Measurements from ENCODE around the gene FOXP1. TPM values are rescaled to one million over a fixed set of nuclear protein-coding genes. Genes with fewer than 3 reads are reported as not detected.

FOXP1 gene
- total RNA-seq, 1 donor from 2014 or later, result 113 TPM

DNA sequence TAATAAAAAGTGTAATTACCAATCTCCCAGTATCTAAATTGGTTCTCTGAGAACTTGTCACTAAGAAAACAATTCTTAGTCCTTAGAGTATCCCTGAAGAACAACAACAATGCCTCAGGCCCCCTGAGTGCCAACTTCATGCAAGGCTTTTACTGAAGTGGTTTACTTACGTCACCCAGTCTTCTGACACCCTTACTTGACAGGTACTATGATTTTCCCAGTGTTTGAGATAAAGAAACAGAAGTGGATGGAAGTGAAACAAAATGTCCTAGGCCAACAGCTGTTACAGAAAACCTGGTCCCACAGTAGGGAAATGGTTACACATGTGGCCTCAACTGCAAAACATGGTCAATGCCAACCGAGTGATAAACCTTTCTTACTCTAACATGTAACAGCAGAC is 331.1 kb downstream of the FOXP1 start:
- no peak for DNase-seq (ENCODE audit: extremely low spot score, unreplicated experiment)
- H3K4me1 Mint-ChIP-seq (ENCODE audit: unreplicated experiment), result peaks cover 22% of the 10 kb centered on the region
- TF ChIP-seq, protein P1, sequence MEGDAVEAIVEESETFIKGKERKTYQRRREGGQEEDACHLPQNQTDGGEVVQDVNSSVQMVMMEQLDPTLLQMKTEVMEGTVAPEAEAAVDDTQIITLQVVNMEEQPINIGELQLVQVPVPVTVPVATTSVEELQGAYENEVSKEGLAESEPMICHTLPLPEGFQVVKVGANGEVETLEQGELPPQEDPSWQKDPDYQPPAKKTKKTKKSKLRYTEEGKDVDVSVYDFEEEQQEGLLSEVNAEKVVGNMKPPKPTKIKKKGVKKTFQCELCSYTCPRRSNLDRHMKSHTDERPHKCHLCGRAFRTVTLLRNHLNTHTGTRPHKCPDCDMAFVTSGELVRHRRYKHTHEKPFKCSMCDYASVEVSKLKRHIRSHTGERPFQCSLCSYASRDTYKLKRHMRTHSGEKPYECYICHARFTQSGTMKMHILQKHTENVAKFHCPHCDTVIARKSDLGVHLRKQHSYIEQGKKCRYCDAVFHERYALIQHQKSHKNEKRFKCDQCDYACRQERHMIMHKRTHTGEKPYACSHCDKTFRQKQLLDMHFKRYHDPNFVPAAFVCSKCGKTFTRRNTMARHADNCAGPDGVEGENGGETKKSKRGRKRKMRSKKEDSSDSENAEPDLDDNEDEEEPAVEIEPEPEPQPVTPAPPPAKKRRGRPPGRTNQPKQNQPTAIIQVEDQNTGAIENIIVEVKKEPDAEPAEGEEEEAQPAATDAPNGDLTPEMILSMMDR (conservative IDR thresholded peaks at IDR 0.05), result no peak
- no peak overlapping the region for H3K4me3 Mint-ChIP-seq
- peaks cover 13% of the 10 kb centered on the region for H3K9me3 Mint-ChIP-seq
- H3K27me3 Mint-ChIP-seq, result no peaks in the 10 kb centered on the region
- peaks cover 4% of the 10 kb centered on the region for H3K36me3 Mint-ChIP-seq
- no peak overlapping the region for H3K27ac Mint-ChIP-seq

DNA sequence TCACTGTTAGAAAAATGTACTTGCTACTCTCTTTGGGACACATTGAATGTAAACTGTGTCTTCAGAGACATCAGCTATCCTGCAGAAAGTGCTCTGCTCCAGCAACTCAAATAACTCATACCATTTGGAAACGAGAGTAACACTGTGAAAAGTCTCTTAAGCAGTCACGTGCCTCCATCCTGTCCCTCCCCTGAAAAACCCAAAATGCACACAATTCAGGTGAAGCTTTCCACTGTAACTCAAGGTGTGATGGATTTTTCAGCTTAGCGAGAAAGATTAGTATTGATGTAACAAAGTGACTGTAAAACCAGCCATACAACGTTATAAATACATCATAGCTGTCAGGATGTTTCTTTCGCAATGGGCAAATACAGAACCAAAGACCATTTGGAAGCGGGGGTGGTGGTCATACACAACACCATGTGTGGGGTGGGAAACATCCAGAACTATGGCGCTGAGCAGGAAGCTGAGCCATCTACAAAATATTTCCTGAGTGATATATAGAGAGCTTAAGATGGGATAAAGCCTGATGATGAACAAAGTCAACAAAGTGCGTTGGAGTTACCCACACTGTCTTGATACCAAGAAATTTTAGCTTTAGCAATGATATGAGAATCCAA is 332.3 kb downstream of the FOXP1 start:
- H3K4me1 Mint-ChIP-seq (ENCODE audit: unreplicated experiment), result peaks cover 34% of the 10 kb centered on the region
- peaks cover 4% of the 10 kb centered on the region for H3K36me3 Mint-ChIP-seq
- DNase-seq (ENCODE audit: extremely low spot score, unreplicated experiment), result no peak
- H3K9me3 Mint-ChIP-seq, result peaks cover 13% of the 10 kb centered on the region
- peak overlapping the region; percentile 29 for H3K4me3 Mint-ChIP-seq
- TF ChIP-seq, protein P1 (conservative IDR thresholded peaks at IDR 0.05), result no peak
- H3K27ac Mint-ChIP-seq, result peak overlapping the region; percentile 48
- H3K27me3 Mint-ChIP-seq, result no peaks in the 10 kb centered on the region

DNA sequence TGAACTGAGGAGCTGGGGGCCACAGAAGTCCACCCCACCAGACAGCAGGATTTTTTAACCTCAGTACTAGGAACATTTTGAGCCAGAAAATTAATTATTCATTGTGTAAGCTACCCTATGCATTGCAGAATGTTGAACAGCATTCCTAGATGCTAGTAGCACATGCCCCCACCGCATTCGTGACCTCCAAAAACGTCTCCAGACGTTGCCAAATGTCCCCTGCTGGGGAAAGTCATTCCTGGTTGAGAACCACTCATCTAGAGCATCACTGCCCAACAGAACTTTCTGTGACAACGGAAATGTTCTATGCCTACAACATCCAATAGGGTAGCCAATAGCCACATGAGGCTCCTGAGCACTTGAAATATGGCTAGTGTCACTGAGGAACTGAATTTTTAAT is 333.5 kb downstream of the FOXP1 start:
- H3K4me1 Mint-ChIP-seq (ENCODE audit: unreplicated experiment), result peaks cover 42% of the 10 kb centered on the region
- no peak overlapping the region for H3K4me3 Mint-ChIP-seq
- peaks cover 13% of the 10 kb centered on the region for H3K9me3 Mint-ChIP-seq
- H3K27me3 Mint-ChIP-seq, result no peaks in the 10 kb centered on the region
- peaks cover 4% of the 10 kb centered on the region for H3K36me3 Mint-ChIP-seq
- DNase-seq (ENCODE audit: extremely low spot score, unreplicated experiment), result no peak
- no peak overlapping the region for H3K27ac Mint-ChIP-seq
- TF ChIP-seq, protein P1 (conservative IDR thresholded peaks at IDR 0.05), result no peak

DNA sequence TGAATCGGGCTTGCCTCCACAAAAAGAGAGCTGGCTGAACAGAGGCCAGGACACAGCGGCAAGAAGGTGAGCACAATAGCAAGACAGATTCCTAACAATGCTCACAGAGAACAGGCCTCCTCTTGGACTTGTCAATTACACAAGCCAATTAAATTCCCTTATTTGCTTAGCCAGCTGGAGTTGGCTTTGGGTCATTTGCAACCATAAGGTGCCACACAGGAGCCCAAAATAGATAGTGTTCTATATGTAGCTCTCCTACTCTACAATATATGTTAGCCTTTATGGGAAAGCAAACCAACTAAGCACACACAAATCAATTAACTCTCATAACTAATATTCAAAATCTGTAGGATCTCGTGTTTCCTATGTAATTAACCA is 335.6 kb downstream of the FOXP1 start:
- H3K4me3 Mint-ChIP-seq, result peak overlapping the region; percentile 44
- H3K36me3 Mint-ChIP-seq, result no peaks in the 10 kb centered on the region
- H3K9me3 Mint-ChIP-seq, result peaks cover 13% of the 10 kb centered on the region
- H3K4me1 Mint-ChIP-seq (ENCODE audit: unreplicated experiment), result peaks cover 54% of the 10 kb centered on the region
- TF ChIP-seq, protein P1 (conservative IDR thresholded peaks at IDR 0.05), result no peak
- H3K27me3 Mint-ChIP-seq, result no peaks in the 10 kb centered on the region
- DNase-seq (ENCODE audit: extremely low spot score, unreplicated experiment), result no peak
- H3K27ac Mint-ChIP-seq, result peak overlapping the region; percentile 73

DNA sequence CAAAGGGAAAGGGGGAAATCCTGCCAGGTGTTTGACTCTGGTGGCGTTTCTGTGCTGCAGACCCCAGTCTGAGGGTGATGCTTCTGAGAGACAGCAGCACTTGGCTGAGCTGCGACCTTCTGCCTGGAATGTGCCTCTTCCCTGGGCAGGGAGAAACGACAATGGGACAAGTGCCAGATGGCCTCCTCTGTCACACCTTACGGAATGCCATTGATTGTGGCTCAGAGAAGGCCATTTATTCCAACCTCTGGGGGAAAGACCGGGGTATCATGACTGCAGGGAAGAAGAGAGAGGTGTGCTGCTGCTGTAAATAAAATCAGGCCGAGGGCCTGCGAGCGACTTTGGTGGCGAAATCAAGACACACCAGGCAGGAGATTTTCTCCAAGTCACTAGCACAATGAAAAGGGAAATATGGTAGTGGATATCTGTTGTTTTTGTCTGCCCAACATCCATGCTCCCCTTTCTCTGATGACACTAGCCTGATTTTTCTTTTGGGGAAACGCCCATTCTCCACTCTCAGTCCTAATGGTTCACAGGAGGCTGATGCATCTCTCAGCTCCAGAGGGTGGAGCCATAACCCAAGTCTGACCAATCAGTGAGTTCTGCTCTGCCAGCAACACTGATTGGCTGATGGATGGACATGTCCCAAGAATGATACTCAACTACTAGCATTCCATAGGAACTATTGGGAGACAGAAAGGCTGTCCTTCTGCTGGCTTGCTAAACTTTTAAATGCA is 336.1 kb downstream of the FOXP1 start:
- peak overlapping the region; percentile 52 for H3K4me3 Mint-ChIP-seq
- no peaks in the 10 kb centered on the region for H3K27me3 Mint-ChIP-seq
- TF ChIP-seq, protein P1 (conservative IDR thresholded peaks at IDR 0.05), result no peak
- peak overlapping the region; percentile 73 for H3K27ac Mint-ChIP-seq
- DNase-seq (ENCODE audit: extremely low spot score, unreplicated experiment), result no peak
- H3K36me3 Mint-ChIP-seq, result no peaks in the 10 kb centered on the region
- peaks cover 57% of the 10 kb centered on the region for H3K4me1 Mint-ChIP-seq (ENCODE audit: unreplicated experiment)
- peaks cover 11% of the 10 kb centered on the region for H3K9me3 Mint-ChIP-seq

Data from type B pancreatic cell (in vitro differentiated cells).